A204.1 (cell line): Measurements from ENCODE around the gene HLA-A.
"Not testable (repeated sequence)": the region's sequence is repeated elsewhere in the genome, so short reads cannot be mapped to it uniquely, and the experiment has no call there.

Source experiments
- FAIRE-seq: peaks from 2 replicates; lab custom pipeline; 2012; peaks lifted over from hg19 to GRCh38; lab: Jason Lieb, UNC

HLA-A gene

GRCh38 chr6:29942275-29943052 lies at the start of gene HLA-A:
TSS of gene HLA-A (plus strand) at chr6:29942532. CDS start at chr6:29942554, 22 bp downstream.
- FAIRE-seq, result no peak

GRCh38 chr6:29892696-29893095 lies 49.6 kb upstream of the HLA-A start:
- FAIRE-seq, result no peak

GRCh38 chr6:29899281-29899680 lies 43.1 kb upstream of the HLA-A start:
- no peak for FAIRE-seq

- FAIRE-seq, result no peak
Observed at GRCh38 chr6:29905286-29905685, 37.0 kb upstream of the HLA-A start.

- FAIRE-seq, result no peak
Observed at GRCh38 chr6:29907637-29908340, 34.5 kb upstream of the HLA-A start.

GRCh38 chr6:29908341-29908662 lies 34.0 kb upstream of the HLA-A start:
- no peak for FAIRE-seq

GRCh38 chr6:29908710-29909109 lies 33.6 kb upstream of the HLA-A start:
- FAIRE-seq, result no peak

- FAIRE-seq, result no peak
Observed at GRCh38 chr6:29909985-29910384, 32.3 kb upstream of the HLA-A start.

GRCh38 chr6:29912840-29913239 lies 29.5 kb upstream of the HLA-A start:
- no peak for FAIRE-seq

- FAIRE-seq, result no peak
Observed at GRCh38 chr6:29916741-29917140, 25.6 kb upstream of the HLA-A start.

- FAIRE-seq, result no peak
Observed at GRCh38 chr6:29917857-29918256, 24.5 kb upstream of the HLA-A start.

GRCh38 chr6:29919506-29920445 lies 22.6 kb upstream of the HLA-A start:
- FAIRE-seq, result no peak

- no peak for FAIRE-seq
Observed at GRCh38 chr6:29924287-29924686, 18.0 kb upstream of the HLA-A start.

GRCh38 chr6:29924731-29925130 lies 17.6 kb upstream of the HLA-A start:
- no peak for FAIRE-seq

- no peak for FAIRE-seq
Observed at GRCh38 chr6:29925321-29925720, 17.0 kb upstream of the HLA-A start.

GRCh38 chr6:29925727-29926412 lies 16.5 kb upstream of the HLA-A start:
- FAIRE-seq, result no peak

GRCh38 chr6:29926413-29927274 lies 15.7 kb upstream of the HLA-A start:
- FAIRE-seq, result no peak

GRCh38 chr6:29927275-29927569 lies 15.1 kb upstream of the HLA-A start:
- FAIRE-seq, result no peak

GRCh38 chr6:29927841-29928388 lies 14.4 kb upstream of the HLA-A start:
- no peak for FAIRE-seq

GRCh38 chr6:29930047-29930446 lies 12.3 kb upstream of the HLA-A start:
- not testable (repeated sequence) for FAIRE-seq

GRCh38 chr6:29933955-29934354 lies 8.4 kb upstream of the HLA-A start:
- FAIRE-seq, result no peak
